Glutamatergic neuron (in vitro differentiated cells): ENCODE measurements around the gene L3MBTL1. TPM values are rescaled to one million over a fixed set of nuclear protein-coding genes. Genes with fewer than 3 reads are reported as not detected.

Source experiments
- DNase-seq: peaks from one replicate; pipeline ENCODE4 v3.0.0; 2022
- H3K27ac Mint-ChIP-seq: one replicate; pipeline ENCODE4 v1.8.0; 2020; ENCODE audit warnings: mild to moderate bottlenecking, mixed read lengths, inconsistent platforms; ENCODE audit not compliant: unreplicated experiment
- H3K27me3 Mint-ChIP-seq: one replicate; pipeline ENCODE4 v1.8.0; 2020; ENCODE audit warnings: mild to moderate bottlenecking, moderate library complexity, mixed read lengths, inconsistent platforms; ENCODE audit not compliant: unreplicated experiment
- H3K36me3 Mint-ChIP-seq: one replicate; pipeline ENCODE4 v1.8.0; 2020; ENCODE audit warnings: mild to moderate bottlenecking, mixed read lengths, inconsistent platforms; ENCODE audit not compliant: unreplicated experiment
- H3K4me1 Mint-ChIP-seq: one replicate; pipeline ENCODE4 v1.8.0; 2020; ENCODE audit warnings: mild to moderate bottlenecking, low read depth, mixed read lengths, inconsistent platforms; ENCODE audit not compliant: unreplicated experiment
- H3K4me3 Mint-ChIP-seq: one replicate; pipeline ENCODE4 v1.8.0; 2020; ENCODE audit warnings: mild to moderate bottlenecking, mixed read lengths, inconsistent platforms; ENCODE audit not compliant: unreplicated experiment
- H3K9me3 Mint-ChIP-seq: one replicate; pipeline ENCODE4 v1.8.0; 2020; ENCODE audit warnings: mild to moderate bottlenecking, moderate library complexity, mixed read lengths, inconsistent platforms; ENCODE audit not compliant: unreplicated experiment
- total RNA-seq: library from RNA; stranded (reverse); fragmentation: NEBNext Ultra II Directional; extraction: Animal tissue kit (Norgen Biotek cat#: 25700); gene quantifications from one replicate; pipeline ENCODE4 v1.2.1, GENCODE V29; 2021; ENCODE audit not compliant: unreplicated experiment
- TF ChIP-seq, protein P1 (sequence below): fragments of 200-600 bp; sonication (generic); IDR thresholded peaks from one replicate; pipeline ENCODE4 v1.5.0; 2021; ENCODE audit not compliant: partially characterized antibody, unreplicated experiment

L3MBTL1 gene
- total RNA-seq, 1 donor from 2014 or later: 19.9 TPM

DNA sequence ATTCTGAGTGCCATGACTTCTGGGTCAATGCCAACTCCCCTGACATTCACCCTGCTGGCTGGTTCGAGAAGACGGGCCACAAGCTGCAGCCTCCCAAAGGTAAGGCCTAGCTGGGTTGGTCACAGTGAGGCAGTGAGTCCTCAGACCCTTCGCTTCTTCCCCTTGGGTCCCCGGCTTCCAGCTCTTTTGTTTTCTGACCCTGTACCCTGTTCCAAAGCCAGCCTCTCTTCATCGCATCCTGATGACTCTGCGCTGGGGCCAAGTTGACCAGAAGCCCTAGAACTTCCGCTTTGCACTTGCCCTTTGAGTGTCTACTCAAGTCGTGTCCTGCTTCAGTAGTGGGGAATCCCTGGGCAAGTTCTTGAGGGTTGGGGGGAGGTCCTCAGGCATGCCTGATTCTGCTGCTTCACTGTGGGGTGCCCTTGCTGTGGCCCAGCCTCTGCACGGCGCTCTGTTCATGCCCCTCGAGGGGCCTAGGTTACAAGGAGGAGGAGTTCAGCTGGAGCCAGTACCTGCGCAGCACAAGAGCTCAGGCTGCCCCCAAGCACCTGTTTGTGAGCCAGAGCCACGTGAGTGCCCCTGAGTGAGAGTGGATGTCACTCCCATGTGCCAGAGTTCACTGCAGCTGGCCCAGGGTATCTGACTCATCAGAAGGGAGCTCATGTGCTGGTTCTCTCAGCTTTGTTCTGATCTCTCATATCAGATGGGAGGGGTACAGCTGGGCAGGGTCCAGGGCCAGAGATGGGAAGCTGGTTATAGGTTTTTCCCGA is 23.0 kb downstream of the L3MBTL1 start:
- Mint-ChIP-seq H3K27ac (no peak overlapping the region), H3K4me3 (no peak overlapping the region), H3K4me1 (no peaks in the 10 kb centered on the region), H3K36me3 (no peaks in the 10 kb centered on the region), H3K27me3 (peaks cover 5% of the 10 kb centered on the region), H3K9me3 (no peaks in the 10 kb centered on the region)
- DNase-seq: no peak
- TF ChIP-seq, protein P1, sequence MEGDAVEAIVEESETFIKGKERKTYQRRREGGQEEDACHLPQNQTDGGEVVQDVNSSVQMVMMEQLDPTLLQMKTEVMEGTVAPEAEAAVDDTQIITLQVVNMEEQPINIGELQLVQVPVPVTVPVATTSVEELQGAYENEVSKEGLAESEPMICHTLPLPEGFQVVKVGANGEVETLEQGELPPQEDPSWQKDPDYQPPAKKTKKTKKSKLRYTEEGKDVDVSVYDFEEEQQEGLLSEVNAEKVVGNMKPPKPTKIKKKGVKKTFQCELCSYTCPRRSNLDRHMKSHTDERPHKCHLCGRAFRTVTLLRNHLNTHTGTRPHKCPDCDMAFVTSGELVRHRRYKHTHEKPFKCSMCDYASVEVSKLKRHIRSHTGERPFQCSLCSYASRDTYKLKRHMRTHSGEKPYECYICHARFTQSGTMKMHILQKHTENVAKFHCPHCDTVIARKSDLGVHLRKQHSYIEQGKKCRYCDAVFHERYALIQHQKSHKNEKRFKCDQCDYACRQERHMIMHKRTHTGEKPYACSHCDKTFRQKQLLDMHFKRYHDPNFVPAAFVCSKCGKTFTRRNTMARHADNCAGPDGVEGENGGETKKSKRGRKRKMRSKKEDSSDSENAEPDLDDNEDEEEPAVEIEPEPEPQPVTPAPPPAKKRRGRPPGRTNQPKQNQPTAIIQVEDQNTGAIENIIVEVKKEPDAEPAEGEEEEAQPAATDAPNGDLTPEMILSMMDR: no peak

DNA sequence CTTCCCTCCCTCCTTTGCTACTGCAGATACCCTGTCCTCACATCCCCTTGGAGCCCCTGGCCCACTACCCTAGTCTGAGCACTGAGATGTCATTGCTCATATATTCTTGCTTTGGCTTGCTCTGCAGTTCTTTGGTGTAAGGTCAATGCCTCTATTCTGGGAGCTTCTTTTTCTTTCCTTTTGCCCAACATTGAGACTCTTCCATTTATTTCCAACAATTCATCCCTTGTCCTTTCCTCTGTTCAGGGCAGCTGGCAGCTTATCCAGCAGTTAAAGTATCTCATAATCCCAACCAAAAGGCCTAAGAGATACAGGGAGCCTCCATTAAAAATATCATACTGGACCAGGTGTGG is 23.6 kb downstream of the L3MBTL1 start:
- Mint-ChIP-seq H3K9me3 (no peaks in the 10 kb centered on the region), H3K4me1 (no peaks in the 10 kb centered on the region), H3K36me3 (no peaks in the 10 kb centered on the region), H3K27ac (no peak overlapping the region), H3K4me3 (no peak overlapping the region), H3K27me3 (peaks cover 5% of the 10 kb centered on the region)
- DNase-seq: no peak
- TF ChIP-seq, protein P1: no peak

DNA sequence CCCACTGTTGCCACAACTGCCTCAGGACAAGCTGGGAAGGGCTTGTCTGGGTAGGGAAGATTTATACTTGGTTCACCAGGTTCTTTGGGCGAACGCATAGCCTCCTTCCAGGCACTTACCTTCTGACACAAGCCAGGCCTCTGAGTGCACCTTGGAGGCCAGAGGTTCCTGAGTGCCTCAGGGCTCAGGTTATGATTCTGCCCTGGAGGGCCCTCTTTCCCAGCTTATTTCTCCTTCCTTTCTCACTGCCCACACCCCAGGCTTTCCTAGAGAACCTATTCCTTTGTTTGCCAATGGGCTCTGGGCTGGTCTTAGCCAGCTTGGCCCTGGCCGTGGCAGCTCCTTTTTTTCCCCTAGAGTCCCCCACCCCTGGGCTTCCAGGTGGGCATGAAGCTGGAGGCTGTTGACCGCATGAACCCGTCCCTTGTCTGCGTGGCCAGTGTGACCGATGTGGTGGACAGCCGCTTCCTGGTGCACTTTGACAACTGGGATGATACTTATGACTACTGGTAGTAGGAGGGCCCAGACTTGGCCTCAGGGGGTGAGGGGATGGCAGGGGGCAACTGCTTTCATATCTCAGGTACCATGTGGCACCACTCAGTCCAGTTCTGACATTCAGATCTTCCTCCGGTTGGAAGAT is 25.0 kb downstream of the L3MBTL1 start:
- no peaks in the 10 kb centered on the region for H3K9me3 Mint-ChIP-seq
- peaks cover 7% of the 10 kb centered on the region for H3K27me3 Mint-ChIP-seq
- H3K4me1 Mint-ChIP-seq: no peaks in the 10 kb centered on the region
- TF ChIP-seq, protein P1: no peak
- H3K36me3 Mint-ChIP-seq: no peaks in the 10 kb centered on the region
- H3K27ac Mint-ChIP-seq: no peak overlapping the region
- no peak for DNase-seq
- H3K4me3 Mint-ChIP-seq: no peak overlapping the region

DNA sequence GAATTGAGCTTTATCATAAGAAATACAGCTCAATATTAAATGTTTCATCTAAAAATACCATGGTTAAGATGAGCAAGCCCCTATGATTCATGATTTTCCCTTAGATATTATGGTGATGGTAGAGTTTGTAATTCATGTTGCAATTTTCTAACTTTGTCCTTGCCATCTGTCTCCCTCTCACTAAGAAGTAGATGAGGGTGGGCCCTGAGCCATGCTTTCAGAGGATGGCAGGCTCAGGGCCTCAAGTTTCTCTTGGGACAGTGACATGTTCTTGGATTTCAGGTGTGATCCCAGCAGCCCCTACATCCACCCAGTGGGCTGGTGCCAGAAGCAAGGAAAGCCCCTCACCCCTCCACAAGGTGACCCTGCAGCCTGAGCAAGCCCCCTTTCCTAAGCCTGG is 25.6 kb downstream of the L3MBTL1 start:
- Mint-ChIP-seq H3K4me1 (no peaks in the 10 kb centered on the region), H3K36me3 (no peaks in the 10 kb centered on the region), H3K4me3 (no peak overlapping the region), H3K9me3 (no peaks in the 10 kb centered on the region), H3K27ac (no peak overlapping the region), H3K27me3 (peaks cover 7% of the 10 kb centered on the region)
- no peak for DNase-seq
- TF ChIP-seq, protein P1: no peak

DNA sequence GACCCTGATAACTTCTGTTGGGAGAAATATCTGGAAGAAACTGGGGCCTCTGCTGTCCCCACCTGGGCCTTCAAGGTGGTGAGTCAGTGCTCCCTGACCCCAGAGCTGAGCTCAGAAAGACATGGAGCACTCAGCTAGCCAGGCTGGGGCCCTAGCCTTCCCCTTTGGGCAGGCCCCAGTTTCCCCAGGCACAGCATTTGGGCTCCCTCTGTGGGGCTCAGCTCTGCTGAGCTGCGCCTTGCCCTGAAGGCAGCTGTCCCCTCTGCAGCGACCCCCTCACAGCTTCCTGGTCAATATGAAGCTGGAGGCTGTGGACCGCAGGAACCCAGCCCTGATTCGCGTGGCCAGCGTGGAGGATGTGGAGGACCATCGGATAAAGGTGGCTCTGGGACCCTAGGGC is 26.5 kb downstream of the L3MBTL1 start:
- no peaks in the 10 kb centered on the region for H3K9me3 Mint-ChIP-seq
- peaks cover 7% of the 10 kb centered on the region for H3K27me3 Mint-ChIP-seq
- H3K36me3 Mint-ChIP-seq: no peaks in the 10 kb centered on the region
- no peak overlapping the region for H3K4me3 Mint-ChIP-seq
- TF ChIP-seq, protein P1: no peak
- H3K27ac Mint-ChIP-seq: no peak overlapping the region
- H3K4me1 Mint-ChIP-seq: no peaks in the 10 kb centered on the region
- DNase-seq: no peak
